HG02870 (cell line): Measurements from ENCODE around the gene F7.

Experiments
- ATAC-seq: cut with Tn5 transposase; IDR thresholded peaks from one replicate; pipeline ENCODE4 v1.9.1; 2021; ENCODE audit warnings: mild to moderate bottlenecking, moderate library complexity; ENCODE audit not compliant: unreplicated experiment

The F7 gene

GRCh38 chr13:113129921-113130750 lies 24.5 kb downstream of the F7 start:
- ATAC-seq = no peak

- ATAC-seq = no peak
Observed at GRCh38 chr13:113135281-113135760, 29.7 kb downstream of the F7 start.

GRCh38 chr13:113137691-113138298 lies 32.2 kb downstream of the F7 start:
- ATAC-seq = no peak

- ATAC-seq = no peak
Observed at GRCh38 chr13:113138792-113139551, 33.4 kb downstream of the F7 start.

- no peak for ATAC-seq
Observed at GRCh38 chr13:113139577-113139976, 34.0 kb downstream of the F7 start.

GRCh38 chr13:113140677-113141600 lies 35.3 kb downstream of the F7 start:
- no peak for ATAC-seq

GRCh38 chr13:113141601-113141970 lies 36.0 kb downstream of the F7 start:
- ATAC-seq = no peak

- no peak for ATAC-seq
Observed at GRCh38 chr13:113142876-113143275, 37.3 kb downstream of the F7 start.

- no peak for ATAC-seq
Observed at GRCh38 chr13:113143466-113144254, 38.1 kb downstream of the F7 start.

- ATAC-seq = no peak
Observed at GRCh38 chr13:113144255-113144629, 38.7 kb downstream of the F7 start.

GRCh38 chr13:113145496-113145895 lies 39.9 kb downstream of the F7 start:
- no peak for ATAC-seq

GRCh38 chr13:113145911-113146598 lies 40.5 kb downstream of the F7 start:
- ATAC-seq = no peak

GRCh38 chr13:113146750-113147149 lies 41.2 kb downstream of the F7 start:
- ATAC-seq = no peak

GRCh38 chr13:113147206-113147605 lies 41.6 kb downstream of the F7 start:
- ATAC-seq = no peak

GRCh38 chr13:113148407-113148806 lies 42.8 kb downstream of the F7 start:
- ATAC-seq = no peak

- ATAC-seq = no peak
Observed at GRCh38 chr13:113148940-113149503, 43.4 kb downstream of the F7 start.

GRCh38 chr13:113149711-113150549 lies 44.3 kb downstream of the F7 start:
- ATAC-seq = no peak
